ENCODE data around the gene WDR83.

The WDR83 gene

GRCh38 chr19:12668932-12669269 is 2.3 kb downstream of the WDR83 start:
- CTCF ChIA-PET = interaction anchor here (0.6 to 1.5 kb wide), 2 partner anchors 11 to 125 kb away, joined by 5 to 6 read pairs; no protein-coding TSS in a partner anchor
- Histone ChIP-seq H3K27ac (ENCODE audit: extremely low read depth, low read depth, low read length) (peak overlapping the region; percentile 80), H3K9me3 (ENCODE audit: control insufficient read depth, insufficient read depth, low read depth, low read length) (no peaks in the 10 kb centered on the region), H3K36me3 (ENCODE audit: control insufficient read depth in 2 of 2, insufficient read depth in 1 of 2, low read length in 2 of 2) (peaks cover 13 to 55% of the 10 kb centered on the region in 2 experiments; a peak in 2 of 3 replicates), H3K4me3 (ENCODE audit: low read depth, low read length) (peak overlapping the region; percentile 85), H3K4me1 (ENCODE audit: control insufficient read depth, insufficient read depth, low read length) (no peaks in the 10 kb centered on the region)
- POLR2A ChIA-PET = interaction anchor here (1.0 to 1.8 kb wide), 5 partner anchors 10 to 58 kb away, joined by 3 to 7 read pairs (median 5); partner anchors contain the start of genes DHPS, ZNF490 and ZNF791
- TF ChIP-seq ZNF335 (tag by site-specific recombination; conservative IDR thresholded peaks at IDR 0.05) = peak; percentile 97
- TF ChIP-seq SP2 (tag by site-specific recombination; IDR thresholded peaks at IDR 0.05) = peak; percentile 62; the same call in 1 of the 2 replicates
- TF ChIP-seq ZNF544 (tag by site-specific recombination; IDR thresholded peaks at IDR 0.05) = no peak
- TF ChIP-seq PATZ1 (tag by site-specific recombination; IDR thresholded peaks at IDR 0.05) = 0 out of 2 replicates have a peak, but pooled peaks have one; percentile 27
- TF ChIP-seq ZBTB20 (tag by site-specific recombination; IDR thresholded peaks at IDR 0.05) = peak; percentile 14; the same call in 1 of the 2 replicates
- no peak for TF ChIP-seq ZNF398 (tag by site-specific recombination; IDR thresholded peaks at IDR 0.05)
- TF ChIP-seq, protein P1, sequence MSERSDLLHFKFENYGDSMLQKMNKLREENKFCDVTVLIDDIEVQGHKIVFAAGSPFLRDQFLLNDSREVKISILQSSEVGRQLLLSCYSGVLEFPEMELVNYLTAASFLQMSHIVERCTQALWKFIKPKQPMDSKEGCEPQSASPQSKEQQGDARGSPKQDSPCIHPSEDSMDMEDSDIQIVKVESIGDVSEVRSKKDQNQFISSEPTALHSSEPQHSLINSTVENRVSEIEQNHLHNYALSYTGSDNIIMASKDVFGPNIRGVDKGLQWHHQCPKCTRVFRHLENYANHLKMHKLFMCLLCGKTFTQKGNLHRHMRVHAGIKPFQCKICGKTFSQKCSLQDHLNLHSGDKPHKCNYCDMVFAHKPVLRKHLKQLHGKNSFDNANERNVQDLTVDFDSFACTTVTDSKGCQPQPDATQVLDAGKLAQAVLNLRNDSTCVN (tag by site-specific recombination; optimal IDR thresholded peaks at IDR 0.05) = peak; percentile 19
- TF ChIP-seq ZNF768 (tag by site-specific recombination; IDR thresholded peaks at IDR 0.05) = no peak
- no peak for TF ChIP-seq YY2 (tag by site-specific recombination; IDR thresholded peaks at IDR 0.05)

- POLR2A ChIA-PET = interaction anchor here (1.0 to 1.8 kb wide), 4 partner anchors 9 to 59 kb away, joined by 3 to 7 read pairs (median 6); partner anchors contain the start of genes DHPS, ZNF490 and ZNF791
- H3K4me3 ChIP-seq (ENCODE audit: low read depth, low read length) = peak overlapping the region; percentile 85
- H3K9me3 ChIP-seq (ENCODE audit: control insufficient read depth, insufficient read depth, low read depth, low read length) = no peaks in the 10 kb centered on the region
- H3K36me3 ChIP-seq (ENCODE audit: control insufficient read depth in 2 of 2, insufficient read depth in 1 of 2, low read length in 2 of 2) = peaks cover 14 to 55% of the 10 kb centered on the region in 2 experiments; a peak in 2 of 3 replicates
- CTCF ChIA-PET = interaction anchor here (0.6 to 1.5 kb wide), 4 partner anchors 10 to 872 kb away, joined by 3 to 6 read pairs (median 3); no protein-coding TSS in a partner anchor
- peak overlapping the region; percentile 80 for H3K27ac ChIP-seq (ENCODE audit: extremely low read depth, low read depth, low read length)
- H3K4me1 ChIP-seq (ENCODE audit: control insufficient read depth, insufficient read depth, low read length) = no peaks in the 10 kb centered on the region
- TF ChIP-seq HOXA7 (CRISPR knock-in tag; IDR thresholded peaks at IDR 0.05; ENCODE audit: borderline replicate concordance) (no peak), GLI4 (tag by site-specific recombination; IDR thresholded peaks at IDR 0.05) (no peak), ZNF791 (tag by site-specific recombination; IDR thresholded peaks at IDR 0.05) (no peak), ZNF335 (tag by site-specific recombination; conservative IDR thresholded peaks at IDR 0.05) (peak; percentile 78), OSR2 (tag by site-specific recombination; IDR thresholded peaks at IDR 0.05) (no peak), ZNF48 (tag by site-specific recombination; IDR thresholded peaks at IDR 0.05) (no peak), ZNF843 (tag by site-specific recombination; IDR thresholded peaks at IDR 0.05) (peak; percentile 63)
- TF ChIP-seq, protein P2, sequence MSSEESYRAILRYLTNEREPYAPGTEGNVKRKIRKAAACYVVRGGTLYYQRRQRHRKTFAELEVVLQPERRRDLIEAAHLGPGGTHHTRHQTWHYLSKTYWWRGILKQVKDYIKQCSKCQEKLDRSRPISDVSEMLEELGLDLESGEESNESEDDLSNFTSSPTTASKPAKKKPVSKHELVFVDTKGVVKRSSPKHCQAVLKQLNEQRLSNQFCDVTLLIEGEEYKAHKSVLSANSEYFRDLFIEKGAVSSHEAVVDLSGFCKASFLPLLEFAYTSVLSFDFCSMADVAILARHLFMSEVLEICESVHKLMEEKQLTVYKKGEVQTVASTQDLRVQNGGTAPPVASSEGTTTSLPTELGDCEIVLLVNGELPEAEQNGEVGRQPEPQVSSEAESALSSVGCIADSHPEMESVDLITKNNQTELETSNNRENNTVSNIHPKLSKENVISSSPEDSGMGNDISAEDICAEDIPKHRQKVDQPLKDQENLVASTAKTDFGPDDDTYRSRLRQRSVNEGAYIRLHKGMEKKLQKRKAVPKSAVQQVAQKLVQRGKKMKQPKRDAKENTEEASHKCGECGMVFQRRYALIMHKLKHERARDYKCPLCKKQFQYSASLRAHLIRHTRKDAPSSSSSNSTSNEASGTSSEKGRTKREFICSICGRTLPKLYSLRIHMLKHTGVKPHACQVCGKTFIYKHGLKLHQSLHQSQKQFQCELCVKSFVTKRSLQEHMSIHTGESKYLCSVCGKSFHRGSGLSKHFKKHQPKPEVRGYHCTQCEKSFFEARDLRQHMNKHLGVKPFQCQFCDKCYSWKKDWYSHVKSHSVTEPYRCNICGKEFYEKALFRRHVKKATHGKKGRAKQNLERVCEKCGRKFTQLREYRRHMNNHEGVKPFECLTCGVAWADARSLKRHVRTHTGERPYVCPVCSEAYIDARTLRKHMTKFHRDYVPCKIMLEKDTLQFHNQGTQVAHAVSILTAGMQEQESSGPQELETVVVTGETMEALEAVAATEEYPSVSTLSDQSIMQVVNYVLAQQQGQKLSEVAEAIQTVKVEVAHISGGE (tag by site-specific recombination; conservative IDR thresholded peaks at IDR 0.05; ENCODE audit: low read depth) = peak; percentile 100
- TF ChIP-seq, protein P3, sequence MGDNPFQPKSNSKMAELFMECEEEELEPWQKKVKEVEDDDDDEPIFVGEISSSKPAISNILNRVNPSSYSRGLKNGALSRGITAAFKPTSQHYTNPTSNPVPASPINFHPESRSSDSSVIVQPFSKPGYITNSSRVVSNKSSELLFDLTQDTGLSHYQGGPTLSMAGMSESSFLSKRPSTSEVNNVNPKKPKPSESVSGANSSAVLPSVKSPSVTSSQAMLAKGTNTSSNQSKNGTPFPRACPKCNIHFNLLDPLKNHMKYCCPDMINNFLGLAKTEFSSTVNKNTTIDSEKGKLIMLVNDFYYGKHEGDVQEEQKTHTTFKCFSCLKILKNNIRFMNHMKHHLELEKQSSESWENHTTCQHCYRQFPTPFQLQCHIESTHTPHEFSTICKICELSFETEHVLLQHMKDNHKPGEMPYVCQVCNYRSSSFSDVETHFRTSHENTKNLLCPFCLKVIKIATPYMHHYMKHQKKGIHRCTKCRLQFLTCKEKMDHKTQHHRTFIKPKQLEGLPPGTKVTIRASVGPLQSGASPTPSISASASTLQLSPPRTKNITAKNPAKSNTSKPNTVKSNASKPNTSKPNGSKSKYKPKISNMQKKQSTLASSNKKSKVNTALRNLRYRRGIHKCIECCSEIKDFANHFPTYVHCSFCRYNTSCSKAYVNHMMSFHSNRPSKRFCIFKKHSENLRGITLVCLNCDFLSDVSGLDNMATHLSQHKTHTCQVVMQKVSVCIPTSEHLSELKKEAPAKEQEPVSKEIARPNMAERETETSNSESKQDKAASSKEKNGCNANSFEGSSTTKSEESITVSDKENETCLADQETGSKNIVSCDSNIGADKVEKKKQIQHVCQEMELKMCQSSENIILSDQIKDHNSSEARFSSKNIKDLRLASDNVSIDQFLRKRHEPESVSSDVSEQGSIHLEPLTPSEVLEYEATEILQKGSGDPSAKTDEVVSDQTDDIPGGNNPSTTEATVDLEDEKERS (tag by site-specific recombination; IDR thresholded peaks at IDR 0.05) = 0 out of 2 replicates have a peak, but pooled peaks have one; percentile 58
- TF ChIP-seq, protein P4, sequence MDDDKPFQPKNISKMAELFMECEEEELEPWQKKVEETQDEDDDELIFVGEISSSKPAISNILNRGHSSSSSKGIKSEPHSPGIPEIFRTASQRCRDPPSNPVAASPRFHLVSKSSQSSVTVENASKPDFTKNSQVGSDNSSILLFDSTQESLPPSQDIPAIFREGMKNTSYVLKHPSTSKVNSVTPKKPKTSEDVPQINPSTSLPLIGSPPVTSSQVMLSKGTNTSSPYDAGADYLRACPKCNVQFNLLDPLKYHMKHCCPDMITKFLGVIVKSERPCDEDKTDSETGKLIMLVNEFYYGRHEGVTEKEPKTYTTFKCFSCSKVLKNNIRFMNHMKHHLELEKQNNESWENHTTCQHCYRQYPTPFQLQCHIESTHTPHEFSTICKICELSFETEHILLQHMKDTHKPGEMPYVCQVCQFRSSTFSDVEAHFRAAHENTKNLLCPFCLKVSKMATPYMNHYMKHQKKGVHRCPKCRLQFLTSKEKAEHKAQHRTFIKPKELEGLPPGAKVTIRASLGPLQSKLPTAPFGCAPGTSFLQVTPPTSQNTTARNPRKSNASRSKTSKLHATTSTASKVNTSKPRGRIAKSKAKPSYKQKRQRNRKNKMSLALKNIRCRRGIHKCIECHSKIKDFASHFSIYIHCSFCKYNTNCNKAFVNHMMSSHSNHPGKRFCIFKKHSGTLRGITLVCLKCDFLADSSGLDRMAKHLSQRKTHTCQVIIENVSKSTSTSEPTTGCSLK (tag by site-specific recombination; IDR thresholded peaks at IDR 0.05) = no peak
Observed at GRCh38 chr19:12669270-12670158, 2.9 kb downstream of the WDR83 start.

Data from HEK293 (cell line).